Measurements from ENCODE around the gene FCGR3B. TPM values are rescaled to one million over a fixed set of nuclear protein-coding genes. Genes with fewer than 3 reads are reported as not detected.
"Not testable (repeated sequence)": the region's sequence is repeated elsewhere in the genome, so short reads cannot be mapped to it uniquely, and the experiment has no call there.

FCGR3B gene
- total RNA-seq, 2 donors from 2014 or later = 4.5 to 9.3 TPM

DNA sequence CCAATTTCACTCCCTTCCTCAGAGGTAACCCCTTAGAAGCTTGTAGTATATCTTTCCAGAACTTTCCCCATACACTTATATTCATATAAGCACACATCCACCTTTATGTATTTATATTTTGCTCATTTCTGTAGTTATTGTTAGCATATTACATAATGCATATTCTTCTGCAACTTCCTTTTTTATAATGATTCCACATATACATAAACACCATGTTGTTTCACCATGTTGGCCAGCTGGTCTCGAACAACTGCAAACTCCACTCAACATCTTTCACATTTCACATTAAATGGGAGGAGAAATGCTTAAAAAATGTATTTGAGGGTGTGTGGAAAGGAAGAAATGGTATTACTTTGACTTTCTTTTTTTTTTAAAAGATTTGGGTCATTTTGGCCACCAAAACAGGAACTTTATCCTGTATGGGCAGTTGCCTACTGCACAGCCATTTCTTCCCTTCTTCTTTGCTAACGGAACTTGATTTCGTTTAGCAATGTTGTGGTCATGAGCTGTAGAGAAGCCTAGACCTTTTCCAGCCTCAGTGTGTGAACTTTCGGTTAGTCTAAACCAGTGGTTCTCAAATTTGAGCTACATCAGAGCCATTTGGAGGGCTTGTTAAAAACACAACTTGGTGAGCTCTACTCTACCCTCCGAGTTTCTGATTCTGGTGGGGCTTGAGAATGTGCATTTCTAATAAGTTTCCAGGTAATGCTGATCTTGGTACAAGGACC is 12.7 kb upstream of the FCGR3B start:
- DNase-seq (ENCODE audit: low spot score); intact Hi-C loops (cut with DNase I): not testable (repeated sequence)

DNA sequence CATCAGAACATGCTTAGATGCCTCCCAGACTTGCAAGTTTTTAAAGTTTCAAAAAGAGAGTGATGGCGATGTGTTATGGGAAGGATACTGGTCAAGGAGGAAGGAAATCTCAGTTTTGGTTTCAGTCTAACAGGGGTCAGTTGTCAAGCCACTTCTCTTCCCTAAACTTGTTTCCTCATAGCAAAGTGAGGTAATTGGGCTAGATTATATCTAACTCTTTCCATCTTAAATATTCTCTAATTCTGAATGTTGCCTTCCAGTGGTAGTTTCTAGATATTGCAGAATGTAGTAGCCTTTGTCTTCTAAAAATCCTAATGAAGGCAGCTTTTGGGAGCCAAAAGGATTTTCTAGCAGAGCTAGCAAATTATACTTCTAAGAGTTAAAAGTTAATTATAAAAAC is 11.7 kb upstream of the FCGR3B start:
- intact Hi-C loops (cut with DNase I); DNase-seq (ENCODE audit: low spot score): not testable (repeated sequence)

DNA sequence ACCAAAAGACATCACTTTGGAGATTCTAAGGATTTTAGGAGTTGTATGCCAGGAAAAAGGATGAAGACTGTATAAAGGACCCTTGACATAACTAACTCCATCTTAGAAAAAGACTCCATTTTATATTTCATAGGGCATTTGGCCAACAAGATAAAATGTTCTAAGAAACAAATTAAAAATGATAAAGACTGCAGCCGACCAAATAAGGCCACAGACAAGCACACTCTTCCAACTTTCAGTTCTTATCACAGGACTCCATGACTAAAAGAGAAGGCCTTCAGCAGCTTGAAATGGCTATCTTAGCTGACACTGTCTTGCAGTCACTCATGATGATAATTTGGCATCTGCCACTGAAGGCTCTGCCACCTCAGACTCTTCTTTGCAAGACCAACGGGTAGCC is 8.2 kb upstream of the FCGR3B start:
- DNase-seq (ENCODE audit: low spot score); intact Hi-C loops (cut with DNase I): not testable (repeated sequence)

DNA sequence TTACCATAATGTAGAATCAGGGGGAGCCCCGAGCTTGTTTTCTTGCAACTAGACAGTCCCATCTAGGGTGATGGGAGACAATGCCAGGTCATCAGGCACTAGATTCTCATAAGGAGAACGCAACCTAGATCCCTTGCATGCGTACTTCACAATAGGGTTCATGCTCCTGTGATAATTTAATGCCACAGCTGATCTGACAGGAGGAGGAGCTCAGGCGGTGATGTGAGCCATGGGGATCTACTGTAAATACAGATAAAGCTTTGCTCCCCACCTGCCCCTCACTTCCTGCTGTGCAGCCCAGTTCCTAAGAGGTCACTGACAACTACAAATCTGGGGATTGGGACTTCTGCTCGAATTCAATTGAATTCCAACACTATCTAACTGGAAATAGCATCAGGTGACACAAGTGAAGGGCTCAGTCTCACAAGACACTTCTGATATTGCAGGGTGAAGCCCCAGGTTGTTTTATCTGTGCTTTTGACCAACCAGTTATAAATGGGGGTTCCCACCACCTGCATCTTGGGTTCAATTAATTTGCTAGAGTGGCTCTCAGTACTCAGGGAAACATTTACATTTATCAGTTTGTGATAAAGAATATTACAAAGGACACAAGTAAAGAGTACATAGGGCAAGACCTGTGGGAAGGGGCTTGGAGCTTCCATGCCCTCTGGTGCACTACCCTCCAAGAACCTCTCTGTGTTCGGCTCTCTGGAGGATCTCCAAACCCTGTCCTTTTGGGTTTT is 7.4 kb upstream of the FCGR3B start:
- DNase-seq (ENCODE audit: low spot score); intact Hi-C loops (cut with DNase I): not testable (repeated sequence)

DNA sequence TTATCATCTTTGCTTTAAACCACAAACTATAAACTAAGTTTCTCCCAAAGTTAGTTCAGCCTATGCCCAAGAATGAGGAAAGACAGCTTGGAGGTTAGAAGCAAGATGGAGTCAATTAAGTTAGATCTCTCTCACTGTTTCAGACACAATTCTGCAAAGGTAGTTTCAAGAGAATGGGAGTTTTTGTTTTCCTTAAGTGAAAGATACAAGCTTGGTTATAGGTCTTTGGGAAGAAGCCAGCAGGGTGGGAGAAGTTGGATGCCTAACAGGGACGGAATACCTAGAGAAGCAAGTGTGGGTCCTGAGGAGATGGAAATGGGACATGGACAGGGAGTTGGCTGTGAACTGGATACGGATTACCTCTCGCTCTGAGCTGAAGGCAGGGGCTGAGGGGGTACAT is 6.0 kb upstream of the FCGR3B start:
- intact Hi-C loops (cut with DNase I); DNase-seq (ENCODE audit: low spot score): not testable (repeated sequence)

DNA sequence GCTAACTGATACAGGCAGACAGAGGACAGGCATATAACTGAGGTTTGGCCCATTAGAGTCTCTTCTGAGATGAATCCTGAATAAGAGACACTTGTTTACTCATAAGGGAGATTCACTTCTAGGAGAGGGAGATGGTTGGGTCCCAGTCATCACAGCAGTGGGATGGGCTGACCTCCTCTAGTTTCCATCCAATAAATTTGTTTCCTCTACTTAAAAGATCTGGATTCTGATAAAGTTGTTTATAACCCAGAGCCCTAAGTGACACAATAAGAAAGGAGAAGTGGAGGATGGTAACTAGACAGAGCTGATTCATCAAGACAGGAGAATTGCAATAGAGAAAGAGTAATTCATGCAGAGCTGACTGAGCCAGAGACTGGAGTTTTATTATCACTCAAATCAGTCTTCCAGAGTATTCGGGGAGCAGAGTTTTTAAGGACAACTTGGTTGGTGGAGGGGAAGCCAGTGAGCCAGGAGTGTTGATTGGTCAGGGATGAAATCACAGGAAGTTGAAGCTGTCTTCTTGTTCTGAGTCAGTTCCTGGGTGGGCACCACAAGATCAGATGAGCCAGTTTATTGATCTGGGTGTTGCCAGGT is 5.3 kb upstream of the FCGR3B start:
- DNase-seq (ENCODE audit: low spot score); intact Hi-C loops (cut with DNase I): not testable (repeated sequence)

DNA sequence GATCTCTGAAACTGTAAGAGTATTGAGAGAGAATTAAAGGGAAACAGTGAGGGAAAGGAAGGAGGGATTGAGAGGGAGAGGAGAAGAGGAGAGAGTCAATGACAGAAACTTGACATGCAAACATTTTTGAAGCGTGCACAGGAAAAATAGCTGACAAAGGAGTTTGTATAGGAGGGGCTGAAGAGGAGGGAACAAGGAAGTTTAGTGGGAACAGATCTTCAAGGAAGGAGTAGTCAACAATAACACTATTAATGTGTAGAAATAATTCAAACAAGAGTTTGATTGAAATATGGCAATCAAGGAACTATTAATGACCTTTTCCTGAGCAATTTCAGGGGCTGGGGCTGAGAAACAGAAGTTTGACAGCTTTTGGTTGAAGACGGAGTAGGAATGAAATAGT is 4.0 kb upstream of the FCGR3B start:
- DNase-seq (ENCODE audit: low spot score); intact Hi-C loops (cut with DNase I): not testable (repeated sequence)

DNA sequence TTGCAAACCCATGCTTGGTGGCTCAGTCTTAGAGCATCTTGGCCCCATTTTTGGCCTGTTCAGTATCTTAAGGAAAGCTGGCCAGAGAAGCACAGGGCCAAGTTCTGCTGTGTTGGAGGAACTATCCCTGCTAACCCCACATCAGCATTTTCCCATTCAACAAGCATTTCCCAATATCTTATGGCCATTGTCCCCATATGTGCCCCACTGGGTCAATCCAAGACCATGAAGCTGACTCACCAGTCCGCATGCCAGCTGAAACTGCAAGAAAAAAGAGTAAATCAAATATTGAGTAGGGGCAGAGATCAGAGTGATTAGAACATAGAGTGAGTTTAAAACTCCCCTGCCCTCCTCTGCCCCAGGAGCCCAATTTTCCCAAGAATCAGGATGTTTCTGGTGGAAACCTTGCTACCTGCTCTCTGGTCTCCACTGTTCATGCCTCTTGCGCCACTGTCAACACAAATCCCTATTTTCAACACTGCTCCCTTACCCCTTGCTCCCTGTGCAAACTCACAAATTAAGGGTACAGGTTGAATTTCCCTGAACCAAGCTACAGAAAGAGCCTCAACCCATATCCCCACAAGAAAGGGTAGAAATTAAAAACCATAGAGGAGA is 741 bp downstream of the FCGR3B start:
- intact Hi-C loops (cut with DNase I); DNase-seq (ENCODE audit: low spot score): not testable (repeated sequence)

DNA sequence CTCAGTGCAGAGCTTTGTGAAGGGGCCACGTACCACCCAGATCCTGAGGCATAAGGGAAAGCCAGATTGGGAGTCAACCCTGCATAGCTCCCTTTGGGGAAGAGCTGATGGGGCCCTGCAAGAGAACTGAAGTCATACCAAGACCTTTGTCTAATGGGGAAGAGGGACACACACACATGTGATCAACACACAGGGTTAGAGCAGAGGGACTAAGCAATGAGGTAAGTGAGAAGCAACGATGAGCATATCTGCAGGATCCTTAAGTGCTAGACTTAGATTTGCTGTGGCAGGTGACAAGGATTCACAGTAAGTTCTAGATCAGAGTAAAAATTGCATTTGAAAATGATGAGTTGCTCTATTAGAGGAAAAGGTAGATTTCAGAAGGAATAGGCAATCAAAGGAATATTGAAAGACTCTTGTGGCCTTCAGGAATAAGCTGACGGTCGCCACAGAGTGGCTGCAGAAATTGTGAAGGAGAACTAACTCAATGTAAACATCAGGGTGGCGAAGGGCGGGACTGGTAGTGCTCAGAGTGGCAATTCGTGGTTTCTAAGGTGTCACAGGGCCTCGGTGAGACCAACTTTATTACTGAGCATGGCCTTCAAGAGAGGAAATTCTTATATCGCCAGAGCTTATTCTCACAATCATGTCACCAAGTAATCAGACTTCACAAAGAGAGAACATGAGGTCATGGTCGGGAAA is 4.4 kb downstream of the FCGR3B start:
- intact Hi-C loops (cut with DNase I); DNase-seq (ENCODE audit: low spot score): not testable (repeated sequence)

DNA sequence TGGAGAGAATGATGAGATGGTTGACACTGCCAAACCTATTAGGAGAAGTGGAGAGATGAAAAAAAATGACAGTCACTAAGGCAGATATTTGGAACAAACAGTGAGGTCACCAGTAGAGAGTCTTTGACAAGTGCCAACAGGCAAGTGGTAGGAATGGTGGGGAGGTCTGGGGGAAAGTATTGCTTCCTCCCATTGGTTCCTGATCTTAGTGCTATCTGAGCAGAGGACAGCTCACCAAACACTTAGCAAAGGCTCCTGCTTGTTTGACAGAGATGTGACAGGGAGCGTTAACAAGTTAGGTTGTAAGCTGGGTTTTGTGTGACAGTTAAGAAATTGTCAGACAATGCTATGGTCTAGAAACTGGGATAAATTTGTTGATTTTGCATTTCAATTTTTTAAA is 6.4 kb downstream of the FCGR3B start:
- DNase-seq (ENCODE audit: low spot score); intact Hi-C loops (cut with DNase I): not testable (repeated sequence)

DNA sequence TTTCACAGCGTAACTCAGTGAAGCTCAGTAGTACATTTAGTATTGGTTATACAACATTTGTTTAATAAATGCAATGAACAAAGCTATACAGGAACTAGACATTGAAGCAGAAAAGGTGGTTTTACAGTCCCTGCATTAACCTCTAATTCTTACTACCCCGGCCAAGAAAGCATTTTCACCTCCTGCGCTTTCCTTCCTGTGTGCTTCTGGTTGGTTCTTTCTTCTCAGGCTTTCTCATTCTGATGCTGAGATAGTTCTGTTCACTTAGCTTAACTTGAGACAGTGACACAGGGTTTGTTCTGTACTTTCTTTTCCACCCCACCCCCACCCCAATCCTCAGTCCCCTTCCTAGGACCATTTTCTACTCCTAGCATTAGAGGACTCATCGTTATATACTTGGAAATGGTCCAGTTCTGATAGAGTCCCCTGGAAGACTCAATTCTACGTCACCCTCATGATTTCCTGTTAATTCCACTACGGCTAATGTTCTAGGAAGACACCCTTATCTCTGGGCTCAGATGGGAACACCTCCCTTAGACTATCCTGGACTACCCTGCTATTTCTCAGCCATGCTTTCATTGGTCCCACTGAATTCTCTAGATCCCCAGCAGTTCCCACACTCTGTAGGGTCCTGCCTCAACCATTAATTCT is 7.5 kb downstream of the FCGR3B start:
- DNase-seq (ENCODE audit: low spot score); intact Hi-C loops (cut with DNase I): not testable (repeated sequence)

DNA sequence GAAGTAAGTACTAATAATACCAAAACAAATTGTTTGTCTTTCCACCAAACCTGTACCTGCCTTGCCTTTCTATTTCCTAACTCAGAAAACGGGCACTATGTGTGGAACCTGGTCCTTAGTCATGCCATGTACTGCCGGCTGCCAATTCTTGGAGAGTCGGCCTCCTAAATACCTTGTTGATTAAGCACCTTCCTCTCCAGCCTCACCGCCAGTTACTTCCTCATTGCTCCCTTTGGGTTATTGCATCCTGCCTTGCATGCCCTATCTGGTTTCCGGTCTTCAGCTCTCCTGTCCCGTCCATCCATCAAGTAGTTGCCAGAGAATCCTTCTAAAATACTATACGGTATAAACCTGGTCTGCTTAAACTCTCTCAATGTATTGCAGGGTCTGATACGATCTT is 8.9 kb downstream of the FCGR3B start:
- intact Hi-C loops (cut with DNase I); DNase-seq (ENCODE audit: low spot score): not testable (repeated sequence)

DNA sequence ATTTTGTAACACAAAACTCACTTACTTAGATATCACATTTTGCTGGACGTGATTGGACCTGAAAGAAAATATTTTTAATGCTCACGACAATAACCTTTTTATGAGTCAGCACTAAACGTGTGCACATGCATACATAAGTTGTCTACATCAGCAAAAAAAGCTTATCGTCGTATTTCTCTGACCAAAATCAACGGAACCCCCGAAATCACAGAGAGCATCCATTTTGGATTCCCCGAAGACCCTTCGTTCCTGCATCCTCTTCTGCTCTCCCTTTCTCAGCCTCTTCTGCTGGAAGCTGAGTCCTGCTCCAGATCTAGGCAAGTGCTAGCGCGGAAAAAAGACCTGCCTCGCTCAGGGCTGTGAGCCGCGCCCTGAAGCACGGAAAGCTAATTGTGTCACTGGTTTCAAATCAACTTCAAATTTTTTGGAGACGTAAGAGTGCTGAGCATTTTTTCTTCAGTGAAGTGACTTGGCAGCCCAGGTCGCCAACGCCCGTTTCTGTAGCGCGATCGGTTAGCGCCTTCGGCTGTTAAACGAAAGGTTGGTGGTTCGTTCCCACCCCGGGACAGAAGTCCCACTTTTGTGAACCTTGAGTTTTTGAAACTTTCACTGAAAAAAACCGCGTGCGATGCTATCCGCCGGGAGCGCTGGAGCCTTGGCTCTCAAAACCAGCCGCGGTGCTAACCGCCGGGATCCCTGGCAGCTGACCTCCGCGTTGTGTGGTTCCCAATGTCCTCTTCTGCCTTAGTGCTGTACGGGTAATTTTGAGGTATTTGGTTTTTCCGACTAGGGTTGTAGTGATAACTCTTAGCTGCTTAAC is 9.6 kb downstream of the FCGR3B start:
- DNase-seq (ENCODE audit: low spot score) = peak; percentile 90
- intact Hi-C loops (cut with DNase I) = not testable (repeated sequence)

DNA sequence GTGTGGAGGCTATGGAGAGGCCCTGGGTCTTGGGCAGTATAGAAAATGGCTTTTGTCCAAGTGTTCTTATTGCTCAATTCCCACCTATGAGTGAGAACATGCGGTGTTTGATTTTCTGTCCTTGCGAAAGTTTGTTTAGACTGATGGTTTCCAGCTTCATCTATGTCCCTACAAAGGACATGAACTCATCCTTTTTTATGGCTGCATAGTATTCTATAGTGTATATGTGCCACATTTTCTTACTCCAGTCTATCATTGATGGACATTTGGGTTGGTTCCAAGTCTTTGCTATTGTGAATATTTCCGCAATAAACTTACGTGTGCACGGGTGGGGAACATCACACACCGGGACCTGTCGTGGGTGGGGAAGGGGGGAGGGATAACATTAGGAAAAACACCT is 10.6 kb downstream of the FCGR3B start:
- DNase-seq (ENCODE audit: low spot score); intact Hi-C loops (cut with DNase I): not testable (repeated sequence)

DNA sequence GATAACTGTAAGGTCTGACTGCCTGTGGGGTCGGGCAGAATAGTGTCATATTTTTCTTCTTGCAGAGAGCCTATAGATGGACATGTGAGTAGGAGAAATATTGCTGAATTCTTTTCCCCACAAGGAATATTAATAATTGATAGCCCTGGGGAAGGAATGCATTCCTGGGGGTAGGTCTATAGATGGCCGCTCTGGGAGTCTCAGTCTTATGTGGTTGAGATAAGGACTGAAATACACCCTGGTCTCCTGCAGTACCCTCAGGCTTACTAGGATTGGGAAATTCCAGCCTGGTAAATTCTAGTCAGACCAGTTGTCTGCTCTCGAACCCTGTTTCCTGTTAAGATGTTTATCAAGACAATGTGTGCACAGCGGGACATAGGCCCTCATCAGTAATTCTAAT is 12.5 kb downstream of the FCGR3B start:
- intact Hi-C loops (cut with DNase I); DNase-seq (ENCODE audit: low spot score): not testable (repeated sequence)

DNA sequence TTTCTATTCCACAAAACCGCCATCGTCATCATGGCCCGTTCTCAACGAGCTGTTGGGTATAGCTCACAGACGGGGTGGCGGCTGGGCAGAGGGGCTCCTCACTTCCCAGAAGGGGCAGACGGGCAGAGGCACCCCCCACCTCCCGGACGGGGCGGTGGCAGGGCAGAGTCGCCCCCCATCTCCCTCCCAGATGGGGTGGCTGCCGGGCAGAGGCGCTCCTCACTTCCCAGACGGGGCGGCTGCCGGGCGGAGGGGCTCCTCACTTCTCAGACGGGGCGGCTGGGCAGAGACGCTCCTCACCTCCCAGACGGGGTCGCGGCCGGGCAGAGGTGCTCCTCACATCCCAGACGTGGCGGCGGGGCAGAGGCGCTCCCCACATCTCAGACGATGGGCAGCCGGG is 14.6 kb downstream of the FCGR3B start:
- DNase-seq (ENCODE audit: low spot score) = not testable (repeated sequence)

DNA sequence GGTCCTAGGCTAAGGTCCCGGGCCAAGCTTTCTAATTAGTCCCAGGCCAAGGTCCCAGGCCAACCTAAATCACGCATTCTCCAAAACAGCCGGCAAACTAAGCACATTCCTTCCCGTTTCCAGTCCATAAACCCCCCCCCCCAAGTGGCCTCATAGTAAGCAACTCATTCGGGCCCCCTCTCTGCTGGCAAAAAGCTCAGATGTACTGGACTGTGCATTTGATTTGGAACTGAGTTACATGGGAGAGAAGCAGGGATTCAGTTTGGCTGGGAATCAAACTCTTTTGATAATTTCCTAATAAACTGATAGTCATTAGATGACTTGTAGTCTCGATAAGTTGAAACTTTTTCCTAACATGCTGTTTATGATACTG is 17.8 kb downstream of the FCGR3B start:
- intact Hi-C loops (cut with DNase I); DNase-seq (ENCODE audit: low spot score): not testable (repeated sequence)

More for the DNA sequence above, 14.6 kb downstream of the FCGR3B start:
- intact Hi-C loops (cut with DNase I) = not testable (repeated sequence)
